ENCODE measurements around the gene C2CD4B. TPM values are rescaled to one million over a fixed set of nuclear protein-coding genes. Genes with fewer than 3 reads are reported as not detected.

C2CD4B gene
- total RNA-seq, 1 donor from 2014 or later: not detected

DNA sequence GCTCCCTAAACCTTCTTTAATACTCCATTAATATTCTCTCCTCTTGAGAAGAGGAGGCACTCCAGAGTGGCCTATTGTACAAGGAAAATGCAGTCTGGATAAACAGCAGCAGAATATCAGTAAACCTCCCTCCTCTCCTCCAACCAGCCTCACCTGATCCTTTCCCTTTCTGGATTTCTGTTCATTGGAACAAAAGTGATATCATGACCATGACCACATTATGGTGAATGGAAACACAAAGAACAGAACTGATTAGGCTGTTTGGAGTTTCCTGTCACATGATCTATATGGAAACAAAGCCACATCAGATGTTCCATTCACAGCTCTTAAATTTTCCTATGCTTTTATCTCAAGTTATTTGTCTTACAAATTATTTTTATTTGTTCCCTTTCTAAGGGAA lies 14.6 kb downstream of the C2CD4B start:
- no peak overlapping the region for H3K4me3 ChIP-seq
- no peak overlapping the region for H3K27ac ChIP-seq
- H4K20me1 ChIP-seq (ENCODE audit: low read depth): no peaks in the 10 kb centered on the region
- H3K9me3 ChIP-seq (ENCODE audit: low read depth): no peaks in the 10 kb centered on the region
- no peaks in the 10 kb centered on the region for H3K27me3 ChIP-seq
- H3K36me3 ChIP-seq: no peaks in the 10 kb centered on the region
- H3K9ac ChIP-seq: no peak overlapping the region
- H3F3A ChIP-seq (ENCODE audit: low read depth): no peaks in the 10 kb centered on the region
- H3K4me3 Mint-ChIP-seq: no peak overlapping the region
- H3K4me2 ChIP-seq: no peak overlapping the region
- H3K27me3 Mint-ChIP-seq (ENCODE audit: insufficient read depth, low read depth): no peaks in the 10 kb centered on the region
- no peaks in the 10 kb centered on the region for H3K79me2 ChIP-seq (ENCODE audit: low read depth)
- TF ChIP-seq, protein P1, sequence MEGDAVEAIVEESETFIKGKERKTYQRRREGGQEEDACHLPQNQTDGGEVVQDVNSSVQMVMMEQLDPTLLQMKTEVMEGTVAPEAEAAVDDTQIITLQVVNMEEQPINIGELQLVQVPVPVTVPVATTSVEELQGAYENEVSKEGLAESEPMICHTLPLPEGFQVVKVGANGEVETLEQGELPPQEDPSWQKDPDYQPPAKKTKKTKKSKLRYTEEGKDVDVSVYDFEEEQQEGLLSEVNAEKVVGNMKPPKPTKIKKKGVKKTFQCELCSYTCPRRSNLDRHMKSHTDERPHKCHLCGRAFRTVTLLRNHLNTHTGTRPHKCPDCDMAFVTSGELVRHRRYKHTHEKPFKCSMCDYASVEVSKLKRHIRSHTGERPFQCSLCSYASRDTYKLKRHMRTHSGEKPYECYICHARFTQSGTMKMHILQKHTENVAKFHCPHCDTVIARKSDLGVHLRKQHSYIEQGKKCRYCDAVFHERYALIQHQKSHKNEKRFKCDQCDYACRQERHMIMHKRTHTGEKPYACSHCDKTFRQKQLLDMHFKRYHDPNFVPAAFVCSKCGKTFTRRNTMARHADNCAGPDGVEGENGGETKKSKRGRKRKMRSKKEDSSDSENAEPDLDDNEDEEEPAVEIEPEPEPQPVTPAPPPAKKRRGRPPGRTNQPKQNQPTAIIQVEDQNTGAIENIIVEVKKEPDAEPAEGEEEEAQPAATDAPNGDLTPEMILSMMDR (IDR thresholded peaks at IDR 0.05): no peak
- no peak for TF ChIP-seq EZH2 (IDR thresholded peaks at IDR 0.05)
- TF ChIP-seq EZH2phosphoT487 (IDR thresholded peaks at IDR 0.05): no peak
- no peaks in the 10 kb centered on the region for H3K9me3 Mint-ChIP-seq
- no peaks in the 10 kb centered on the region for H3K36me3 Mint-ChIP-seq
- H3K4me1 Mint-ChIP-seq: peaks cover 3% of the 10 kb centered on the region
- no peak overlapping the region for H2AFZ ChIP-seq (replicated peaks)
- DNase-seq (ENCODE audit: low spot score): no peak
- no peak overlapping the region for H3K27ac Mint-ChIP-seq
- H3K4me1 ChIP-seq: no peaks in the 10 kb centered on the region

DNA sequence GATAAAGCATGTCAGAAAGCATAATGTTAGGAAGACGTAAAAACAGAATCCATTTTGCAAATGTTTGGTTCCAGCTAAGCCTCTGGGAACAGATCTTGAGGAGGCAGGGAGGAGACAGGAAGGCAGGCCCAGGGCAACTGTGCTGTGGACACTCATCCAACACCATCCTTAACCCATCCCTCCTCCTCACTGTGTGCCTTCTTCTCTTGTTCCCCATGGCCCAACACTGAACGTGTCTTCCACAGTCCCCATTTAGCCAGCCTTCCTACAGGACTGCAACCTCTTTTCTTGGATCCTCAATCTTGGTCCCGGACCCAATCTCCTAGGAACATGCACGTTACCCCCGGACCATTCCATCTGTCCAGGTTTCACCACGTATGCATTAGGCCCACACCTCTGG lies 15.4 kb downstream of the C2CD4B start:
- Mint-ChIP-seq H3K27me3 (ENCODE audit: insufficient read depth, low read depth) (no peaks in the 10 kb centered on the region), H3K27ac (no peak overlapping the region), H3K36me3 (no peaks in the 10 kb centered on the region), H3K4me1 (peaks cover 3% of the 10 kb centered on the region), H3K9me3 (no peaks in the 10 kb centered on the region), H3K4me3 (no peak overlapping the region)
- Histone ChIP-seq H3K79me2 (ENCODE audit: low read depth) (no peaks in the 10 kb centered on the region), H4K20me1 (ENCODE audit: low read depth) (no peaks in the 10 kb centered on the region), H3F3A (ENCODE audit: low read depth) (no peaks in the 10 kb centered on the region), H3K27ac (no peak overlapping the region), H3K9me3 (ENCODE audit: low read depth) (no peaks in the 10 kb centered on the region), H3K4me2 (no peak overlapping the region), H3K9ac (no peak overlapping the region), H3K36me3 (no peaks in the 10 kb centered on the region), H3K27me3 (no peaks in the 10 kb centered on the region), H3K4me1 (no peaks in the 10 kb centered on the region), H3K4me3 (no peak overlapping the region), H2AFZ (replicated peaks) (no peak overlapping the region)
- TF ChIP-seq EZH2 (IDR thresholded peaks at IDR 0.05) (no peak), EZH2phosphoT487 (IDR thresholded peaks at IDR 0.05) (no peak)
- TF ChIP-seq, protein P1 (IDR thresholded peaks at IDR 0.05): no peak
- DNase-seq (ENCODE audit: low spot score): no peak

DNA sequence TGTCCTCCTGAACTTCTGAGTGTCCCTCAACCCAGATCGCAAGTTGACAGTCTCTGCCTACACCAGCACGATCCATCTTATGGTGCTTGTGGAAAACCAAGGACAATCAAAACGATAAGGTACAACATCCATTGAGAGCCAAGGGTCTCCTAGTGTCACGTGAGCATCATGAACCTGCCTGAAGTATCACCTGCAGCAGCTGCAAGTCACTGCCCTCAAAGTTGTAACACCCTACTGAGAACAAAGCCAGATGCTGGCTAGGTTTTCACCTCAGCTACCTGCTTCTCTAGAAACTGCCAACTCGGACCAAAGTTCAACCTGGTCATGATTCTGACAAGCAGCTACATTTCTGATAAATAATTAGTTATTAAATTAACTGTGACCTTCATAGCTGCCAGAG lies 17.5 kb downstream of the C2CD4B start:
- no peak overlapping the region for H3K27ac Mint-ChIP-seq
- Histone ChIP-seq H3K4me3 (no peak overlapping the region), H3F3A (ENCODE audit: low read depth) (no peaks in the 10 kb centered on the region), H2AFZ (replicated peaks) (no peak overlapping the region), H3K27ac (no peak overlapping the region), H3K27me3 (no peaks in the 10 kb centered on the region), H3K9ac (no peak overlapping the region), H3K9me3 (ENCODE audit: low read depth) (no peaks in the 10 kb centered on the region), H3K4me1 (no peaks in the 10 kb centered on the region), H3K4me2 (no peak overlapping the region), H4K20me1 (ENCODE audit: low read depth) (no peaks in the 10 kb centered on the region), H3K36me3 (no peaks in the 10 kb centered on the region), H3K79me2 (ENCODE audit: low read depth) (no peaks in the 10 kb centered on the region)
- H3K4me3 Mint-ChIP-seq: no peak overlapping the region
- H3K27me3 Mint-ChIP-seq (ENCODE audit: insufficient read depth, low read depth): no peaks in the 10 kb centered on the region
- no peaks in the 10 kb centered on the region for H3K9me3 Mint-ChIP-seq
- no peaks in the 10 kb centered on the region for H3K36me3 Mint-ChIP-seq
- TF ChIP-seq, protein P1 (IDR thresholded peaks at IDR 0.05): no peak
- TF ChIP-seq EZH2phosphoT487 (IDR thresholded peaks at IDR 0.05) (no peak), EZH2 (IDR thresholded peaks at IDR 0.05) (no peak)
- DNase-seq (ENCODE audit: low spot score): no peak
- H3K4me1 Mint-ChIP-seq: peaks cover 3% of the 10 kb centered on the region

Measured in neural progenitor cell (in vitro differentiated cells).